ENCODE results near the gene DRC1. TPM values are rescaled to one million over a fixed set of nuclear protein-coding genes. Genes with fewer than 3 reads are reported as not detected.

DRC1 gene
- total and polyA plus RNA-seq, 2 of the 13 experiments (the other 11 are each of a cell fraction or from before 2014, with no cell fraction given): 0.07 TPM; not detected in 1

GRCh38 chr2:26422947-26423629 is 21.4 kb downstream of the DRC1 start:
- Histone ChIP-seq H2AFZ (ENCODE audit: low read length) (no peak overlapping the region), H3K27ac (ENCODE audit: extremely low read length, insufficient read depth, low read length) (no peak overlapping the region), H3K9ac (ENCODE audit: insufficient read depth, low read depth, low read length) (no peak overlapping the region), H3K4me2 (ENCODE audit: low read depth, low read length) (no peak overlapping the region), H3K9me3 (ENCODE audit: low read length) (no peaks in the 10 kb centered on the region), H3K36me3 (replicated peaks in 1 of 2; ENCODE audit: control insufficient read depth in 1 of 2, insufficient read depth in 2 of 2, low read length in 2 of 2) (no peaks in the 10 kb centered on the region), H3K79me2 (ENCODE audit: insufficient read depth, low read length) (no peaks in the 10 kb centered on the region), H3K27me3 (ENCODE audit: control insufficient read depth in 1 of 2, insufficient read depth in 2 of 2, low read length in 2 of 2) (peaks cover 1 to 3% of the 10 kb centered on the region in 2 experiments; a peak in 1 of 5 replicates), H4K20me1 (ENCODE audit: insufficient read depth, low read length) (no peaks in the 10 kb centered on the region), H3K4me3 (replicated peaks in 1 of 3; ENCODE audit: insufficient read depth in 1 of 3, low read depth in 2 of 3, low read length in 3 of 3) (no peak overlapping the region), H3K4me1 (ENCODE audit: insufficient read depth, low read length) (no peaks in the 10 kb centered on the region)
- in situ Hi-C loops (cut with HindIII; ENCODE audit: extremely low pct_ligation_motif_present, low pct_unique_long_range_greater_than_20kb) (no loop called here), intact Hi-C loops (cut with micrococcal nuclease; ENCODE audit: unreplicated experiment) (no loop called here)
- ATAC-seq: 0 out of 3 replicates have a peak, but pooled peaks have one; percentile 30
- ChIA-PET CTCF (ENCODE audit: low intra/inter-chr PET ratio, low total read pairs) (no interaction called here), POLR2A (interaction anchor here (1.3 kb wide), 1 partner anchor 9 kb away, joined by 3 read pairs; no protein-coding TSS in a partner anchor)
- BruUV-seq (replicated peaks): no TSS peak
- WGBS (ENCODE audit: low lambda C conversion rate): 16% methylated on average over 9 of the region's 9 CpGs
- TF ChIP-seq ZBTB26 (CRISPR knock-in tag; IDR thresholded peaks at IDR 0.05; ENCODE audit: borderline replicate concordance) (no peak), PHF8 (CRISPR knock-in tag; IDR thresholded peaks at IDR 0.05) (no peak), ZNF570 (CRISPR knock-in tag; IDR thresholded peaks at IDR 0.05; ENCODE audit: borderline replicate concordance) (no peak)
- no peak for DNase-seq (ENCODE audit: low spot score)
- no peak for FAIRE-seq

- no peak for DNase-seq (ENCODE audit: low spot score)
- ChIA-PET CTCF (ENCODE audit: low intra/inter-chr PET ratio, low total read pairs) (no interaction called here), POLR2A (interaction anchor here (1.3 kb wide), 1 partner anchor 10 kb away, joined by 3 read pairs; no protein-coding TSS in a partner anchor)
- no peak for ATAC-seq
- H2AFZ ChIP-seq (ENCODE audit: low read length): no peak overlapping the region
- no peak overlapping the region for H3K4me2 ChIP-seq (ENCODE audit: low read depth, low read length)
- BruUV-seq (replicated peaks): no TSS peak
- no peaks in the 10 kb centered on the region for H3K4me1 ChIP-seq (ENCODE audit: insufficient read depth, low read length)
- in situ Hi-C loops (cut with HindIII; ENCODE audit: extremely low pct_ligation_motif_present, low pct_unique_long_range_greater_than_20kb) (no loop called here), intact Hi-C loops (cut with micrococcal nuclease; ENCODE audit: unreplicated experiment) (no loop called here)
- WGBS (ENCODE audit: low lambda C conversion rate): 65% methylated on average over 9 of the region's 9 CpGs
- TF ChIP-seq ZSCAN21 (CRISPR knock-in tag; IDR thresholded peaks at IDR 0.05; ENCODE audit: borderline replicate concordance) (no peak), ZNF629 (CRISPR knock-in tag; conservative IDR thresholded peaks at IDR 0.05) (peak; percentile 38; the same call in 1 of the 2 replicates)
- H3K9ac ChIP-seq (ENCODE audit: insufficient read depth, low read depth, low read length): no peak overlapping the region
- FAIRE-seq: no peak
- H3K36me3 ChIP-seq (replicated peaks in 1 of 2; ENCODE audit: control insufficient read depth in 1 of 2, insufficient read depth in 2 of 2, low read length in 2 of 2): no peaks in the 10 kb centered on the region
- peaks cover 1 to 3% of the 10 kb centered on the region in 2 experiments; a peak in 1 of 5 replicates for H3K27me3 ChIP-seq (ENCODE audit: control insufficient read depth in 1 of 2, insufficient read depth in 2 of 2, low read length in 2 of 2)
- no peaks in the 10 kb centered on the region for H3K79me2 ChIP-seq (ENCODE audit: insufficient read depth, low read length)
- no peaks in the 10 kb centered on the region for H4K20me1 ChIP-seq (ENCODE audit: insufficient read depth, low read length)
- H3K4me3 ChIP-seq (replicated peaks in 1 of 3; ENCODE audit: insufficient read depth in 1 of 3, low read depth in 2 of 3, low read length in 3 of 3): no peak overlapping the region
- H3K9me3 ChIP-seq (ENCODE audit: low read length): no peaks in the 10 kb centered on the region
- no peak overlapping the region for H3K27ac ChIP-seq (ENCODE audit: extremely low read length, insufficient read depth, low read length)
These were observed 22.0 kb downstream of the DRC1 start for GRCh38 chr2:26423750-26424149.
